GM23338 (cell line): ENCODE results near the gene RALGPS1. TPM values are rescaled to one million over a fixed set of nuclear protein-coding genes. Genes with fewer than 3 reads are reported as not detected.

Source experiments
- ATAC-seq: fragments of 200-7000 bp; cut with Tn5 transposase; 3 replicates; pipeline ENCODE4 v1.9.1; 2020
- DNase-seq: peaks from one replicate; pipeline ENCODE4 v3.0.0-alpha.2; 2015; ENCODE audit warnings: low spot score
- H2AFZ ChIP-seq: fragments of 200-600 bp; sonication (generic); 2 replicates; pipeline ENCODE4 v1.8.0; 2016; ENCODE audit warnings: antibody characterized with exemption, mild to moderate bottlenecking, moderate library complexity
- H3F3A ChIP-seq: fragments of 200-600 bp; sonication (generic); replicated peaks from 2 replicates; pipeline ENCODE4 v1.8.0; 2017; ENCODE audit warnings: antibody characterized with exemption, mixed run types, low read depth
- H3K27ac ChIP-seq: fragments of 200-600 bp; sonication (generic); 2 replicates; pipeline ENCODE4 v1.6.1; 2016; ENCODE audit warnings: low read depth
- H3K27me3 ChIP-seq: fragments of 200-600 bp; sonication (generic); 2 replicates; pipeline ENCODE4 v1.8.0; 2016; ENCODE audit warnings: mild to moderate bottlenecking, mixed run types, moderate library complexity; ENCODE audit not compliant: insufficient read depth
- H3K36me3 ChIP-seq: fragments of 200-600 bp; sonication (generic); 2 replicates; pipeline ENCODE4 v1.8.0; 2016; ENCODE audit warnings: mild to moderate bottlenecking; ENCODE audit not compliant: insufficient read depth
- H3K4me1 ChIP-seq: fragments of 200-600 bp; sonication (generic); 2 replicates; pipeline ENCODE4 v1.8.0; 2016; ENCODE audit warnings: mild to moderate bottlenecking, moderate library complexity; ENCODE audit not compliant: insufficient read depth
- H3K4me2 ChIP-seq: fragments of 200-600 bp; sonication (generic); 2 replicates; pipeline ENCODE4 v1.7.1; 2017; ENCODE audit warnings: mixed run types
- H3K4me3 ChIP-seq: fragments of 200-600 bp; sonication (generic); 2 replicates; pipeline ENCODE4 v1.6.1; 2016; ENCODE audit warnings: mixed run types
- H3K79me2 ChIP-seq: fragments of 200-600 bp; sonication (generic); replicated peaks from 2 replicates; pipeline ENCODE4 v1.8.0; 2017; ENCODE audit warnings: mild to moderate bottlenecking; ENCODE audit not compliant: insufficient read depth
- H3K9me2 ChIP-seq: fragments of 200-600 bp; sonication (generic); 2 replicates; pipeline ENCODE4 v1.8.0; 2017; ENCODE audit not compliant: insufficient read depth
- H4K20me1 ChIP-seq: fragments of 200-600 bp; sonication (generic); replicated peaks from 2 replicates; pipeline ENCODE4 v1.8.0; 2017; ENCODE audit warnings: mild to moderate bottlenecking; ENCODE audit not compliant: insufficient read depth
- H3K27ac Mint-ChIP-seq: 2 replicates; pipeline ENCODE4 v1.8.0; 2020; ENCODE audit warnings: inconsistent platforms, mild to moderate bottlenecking, moderate library complexity, mixed read lengths
- H3K27me3 Mint-ChIP-seq: 3 replicates; pipeline ENCODE4 v1.8.0; 2022; ENCODE audit warnings: low read depth, mild to moderate bottlenecking, moderate library complexity, mixed read lengths, inconsistent platforms; ENCODE audit not compliant: insufficient read depth, poor library complexity
- H3K36me3 Mint-ChIP-seq: 3 replicates; pipeline ENCODE4 v1.8.0; 2021; ENCODE audit warnings: low read depth, mild to moderate bottlenecking, inconsistent platforms, moderate library complexity, mixed read lengths
- H3K4me1 Mint-ChIP-seq: 3 replicates; pipeline ENCODE4 v1.8.0; 2020; ENCODE audit warnings: mild to moderate bottlenecking, inconsistent platforms, mixed read lengths
- H3K4me3 Mint-ChIP-seq: 3 replicates; pipeline ENCODE4 v1.8.0; 2021; ENCODE audit warnings: moderate library complexity, mild to moderate bottlenecking, inconsistent platforms, mixed read lengths
- H3K9me3 Mint-ChIP-seq: 3 replicates; pipeline ENCODE4 v1.8.0; 2020; ENCODE audit warnings: moderate library complexity, mild to moderate bottlenecking, inconsistent platforms, mixed read lengths
- EZH2 ChIP-seq: fragments of 200-600 bp; sonication (generic); IDR thresholded peaks from one replicate; pipeline ENCODE4 v1.8.0; 2017; ENCODE audit warnings: antibody characterized with exemption, mild to moderate bottlenecking, low read depth; ENCODE audit not compliant: unreplicated experiment
- POLR2AphosphoS5 ChIP-seq: IDR thresholded peaks from 2 replicates; pipeline ENCODE4 v1.6.1; 2016; ENCODE audit warnings: antibody characterized with exemption, low read depth
- STAT1 ChIP-seq: IDR thresholded peaks from one replicate; pipeline ENCODE4 v1.6.1; 2016; ENCODE audit warnings: antibody characterized with exemption; ENCODE audit not compliant: unreplicated experiment
- ZNF114 ChIP-seq: fragments of 250-450 bp; sonication (Bioruptor Pico); IDR thresholded peaks from 2 replicates; pipeline ENCODE4 v1.5.0; 2020; ENCODE audit warnings: mild to moderate bottlenecking, moderate library complexity
- ZNF331 ChIP-seq: fragments of 250-450 bp; sonication (Bioruptor Pico); IDR thresholded peaks from 2 replicates; pipeline ENCODE4 v1.5.0; 2020; ENCODE audit warnings: low read depth, mild to moderate bottlenecking, moderate library complexity
- polyA plus RNA-seq: library from polyadenylated mRNA; unstranded; fragments of >200 nt; fragmentation: Nextera tagmentation; extraction: Ambion mirVana; gene quantifications from 2 replicates; pipeline ENCODE4 v1.2.1, GENCODE V29; 2016
- total RNA-seq: library from RNA; depleted of rRNA; stranded (reverse); fragments of >200 nt; shearing (Covaris generic); gene quantifications from 2 replicates; pipeline ENCODE4 v1.2.3, GENCODE V29; 2014
- TF ChIP-seq, protein P1 (sequence below): fragments of 250-450 bp; sonication (Bioruptor Pico); IDR thresholded peaks from 2 replicates; pipeline ENCODE4 v1.5.0; 2020; ENCODE audit warnings: mild to moderate bottlenecking, moderate library complexity
- TF ChIP-seq, protein P2 (sequence below): IDR thresholded peaks from one replicate; pipeline ENCODE4 v1.6.1; 2018; ENCODE audit warnings: antibody characterized with exemption; ENCODE audit not compliant: unreplicated experiment
- TF ChIP-seq, protein P3 (sequence below), 2 experiments: fragments of 200-600 bp in 1 of 2; sonication (generic) in 1 of 2; conservative IDR thresholded peaks; 2 replicates each; pipeline versions ENCODE4 v1.5.1 to v1.6.1; 2016 to 2017; ENCODE audit warnings: antibody characterized with exemption in 2 of 2, low read depth in 2 of 2, mild to moderate bottlenecking in 2 of 2, moderate library complexity in 1 of 2

RALGPS1 gene
- total and polyA plus RNA-seq, 2 experiments from 2014 or later = 18.2 to 57.1 TPM

DNA sequence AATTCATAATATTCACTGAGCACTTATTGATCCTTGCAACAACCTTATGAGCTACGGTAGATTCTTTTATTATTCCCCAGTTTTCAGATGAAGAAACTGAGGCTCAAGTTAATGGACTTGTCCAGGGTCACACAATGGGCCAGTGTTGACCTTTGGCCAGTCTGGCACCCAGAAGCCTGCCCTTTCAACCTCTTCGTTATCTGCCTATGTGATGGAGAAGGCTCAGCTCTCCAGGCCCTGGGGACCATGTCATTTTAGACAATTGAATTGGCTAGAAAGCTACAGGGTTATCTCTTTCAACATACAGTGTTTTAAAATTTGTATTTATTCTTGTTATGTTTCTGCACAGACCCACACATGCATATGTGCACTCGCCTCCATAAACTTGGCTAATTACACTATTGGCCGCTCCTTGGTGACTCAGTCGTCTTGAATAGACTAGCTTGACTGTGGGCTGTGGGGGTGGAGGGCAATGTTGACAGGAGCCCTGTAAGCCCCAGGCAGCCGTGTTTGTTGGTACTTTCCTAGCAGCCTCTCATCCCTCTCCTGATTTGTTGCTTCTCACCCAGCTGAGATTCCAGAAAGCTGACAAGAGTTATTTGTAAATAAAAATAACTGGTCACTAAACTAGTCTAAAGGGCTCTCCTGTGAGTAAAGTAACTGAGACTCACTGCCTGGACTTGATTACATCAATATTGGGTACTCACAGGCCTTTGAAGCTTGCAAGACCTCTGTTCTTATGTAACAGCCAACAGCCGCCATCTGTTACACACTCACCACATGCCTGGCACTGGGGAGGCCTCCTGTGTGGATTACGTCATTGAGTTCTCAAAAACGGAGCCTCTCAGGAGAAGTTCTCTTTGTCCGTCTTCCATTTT, 216.3 kb downstream of the RALGPS1 start:
- ATAC-seq (no peak), DNase-seq (no peak)
- Mint-ChIP-seq H3K36me3 (no peaks in the 10 kb centered on the region), H3K27ac (no peak overlapping the region), H3K4me1 (peaks cover 42% of the 10 kb centered on the region), H3K27me3 (peaks cover 7% of the 10 kb centered on the region), H3K9me3 (no peaks in the 10 kb centered on the region; the same call in 2 of the 3 replicates), H3K4me3 (no peak overlapping the region)
- H3K27ac ChIP-seq = no peak overlapping the region
- no peaks in the 10 kb centered on the region for H3F3A ChIP-seq
- H2AFZ ChIP-seq = no peak overlapping the region
- H3K27me3 ChIP-seq = no peaks in the 10 kb centered on the region
- H3K9me2 ChIP-seq = no peaks in the 10 kb centered on the region
- H3K36me3 ChIP-seq = no peaks in the 10 kb centered on the region
- peaks cover 29% of the 10 kb centered on the region for H3K4me1 ChIP-seq
- peaks cover 4% of the 10 kb centered on the region for H4K20me1 ChIP-seq
- no peak overlapping the region for H3K4me3 ChIP-seq
- TF ChIP-seq, protein P1, sequence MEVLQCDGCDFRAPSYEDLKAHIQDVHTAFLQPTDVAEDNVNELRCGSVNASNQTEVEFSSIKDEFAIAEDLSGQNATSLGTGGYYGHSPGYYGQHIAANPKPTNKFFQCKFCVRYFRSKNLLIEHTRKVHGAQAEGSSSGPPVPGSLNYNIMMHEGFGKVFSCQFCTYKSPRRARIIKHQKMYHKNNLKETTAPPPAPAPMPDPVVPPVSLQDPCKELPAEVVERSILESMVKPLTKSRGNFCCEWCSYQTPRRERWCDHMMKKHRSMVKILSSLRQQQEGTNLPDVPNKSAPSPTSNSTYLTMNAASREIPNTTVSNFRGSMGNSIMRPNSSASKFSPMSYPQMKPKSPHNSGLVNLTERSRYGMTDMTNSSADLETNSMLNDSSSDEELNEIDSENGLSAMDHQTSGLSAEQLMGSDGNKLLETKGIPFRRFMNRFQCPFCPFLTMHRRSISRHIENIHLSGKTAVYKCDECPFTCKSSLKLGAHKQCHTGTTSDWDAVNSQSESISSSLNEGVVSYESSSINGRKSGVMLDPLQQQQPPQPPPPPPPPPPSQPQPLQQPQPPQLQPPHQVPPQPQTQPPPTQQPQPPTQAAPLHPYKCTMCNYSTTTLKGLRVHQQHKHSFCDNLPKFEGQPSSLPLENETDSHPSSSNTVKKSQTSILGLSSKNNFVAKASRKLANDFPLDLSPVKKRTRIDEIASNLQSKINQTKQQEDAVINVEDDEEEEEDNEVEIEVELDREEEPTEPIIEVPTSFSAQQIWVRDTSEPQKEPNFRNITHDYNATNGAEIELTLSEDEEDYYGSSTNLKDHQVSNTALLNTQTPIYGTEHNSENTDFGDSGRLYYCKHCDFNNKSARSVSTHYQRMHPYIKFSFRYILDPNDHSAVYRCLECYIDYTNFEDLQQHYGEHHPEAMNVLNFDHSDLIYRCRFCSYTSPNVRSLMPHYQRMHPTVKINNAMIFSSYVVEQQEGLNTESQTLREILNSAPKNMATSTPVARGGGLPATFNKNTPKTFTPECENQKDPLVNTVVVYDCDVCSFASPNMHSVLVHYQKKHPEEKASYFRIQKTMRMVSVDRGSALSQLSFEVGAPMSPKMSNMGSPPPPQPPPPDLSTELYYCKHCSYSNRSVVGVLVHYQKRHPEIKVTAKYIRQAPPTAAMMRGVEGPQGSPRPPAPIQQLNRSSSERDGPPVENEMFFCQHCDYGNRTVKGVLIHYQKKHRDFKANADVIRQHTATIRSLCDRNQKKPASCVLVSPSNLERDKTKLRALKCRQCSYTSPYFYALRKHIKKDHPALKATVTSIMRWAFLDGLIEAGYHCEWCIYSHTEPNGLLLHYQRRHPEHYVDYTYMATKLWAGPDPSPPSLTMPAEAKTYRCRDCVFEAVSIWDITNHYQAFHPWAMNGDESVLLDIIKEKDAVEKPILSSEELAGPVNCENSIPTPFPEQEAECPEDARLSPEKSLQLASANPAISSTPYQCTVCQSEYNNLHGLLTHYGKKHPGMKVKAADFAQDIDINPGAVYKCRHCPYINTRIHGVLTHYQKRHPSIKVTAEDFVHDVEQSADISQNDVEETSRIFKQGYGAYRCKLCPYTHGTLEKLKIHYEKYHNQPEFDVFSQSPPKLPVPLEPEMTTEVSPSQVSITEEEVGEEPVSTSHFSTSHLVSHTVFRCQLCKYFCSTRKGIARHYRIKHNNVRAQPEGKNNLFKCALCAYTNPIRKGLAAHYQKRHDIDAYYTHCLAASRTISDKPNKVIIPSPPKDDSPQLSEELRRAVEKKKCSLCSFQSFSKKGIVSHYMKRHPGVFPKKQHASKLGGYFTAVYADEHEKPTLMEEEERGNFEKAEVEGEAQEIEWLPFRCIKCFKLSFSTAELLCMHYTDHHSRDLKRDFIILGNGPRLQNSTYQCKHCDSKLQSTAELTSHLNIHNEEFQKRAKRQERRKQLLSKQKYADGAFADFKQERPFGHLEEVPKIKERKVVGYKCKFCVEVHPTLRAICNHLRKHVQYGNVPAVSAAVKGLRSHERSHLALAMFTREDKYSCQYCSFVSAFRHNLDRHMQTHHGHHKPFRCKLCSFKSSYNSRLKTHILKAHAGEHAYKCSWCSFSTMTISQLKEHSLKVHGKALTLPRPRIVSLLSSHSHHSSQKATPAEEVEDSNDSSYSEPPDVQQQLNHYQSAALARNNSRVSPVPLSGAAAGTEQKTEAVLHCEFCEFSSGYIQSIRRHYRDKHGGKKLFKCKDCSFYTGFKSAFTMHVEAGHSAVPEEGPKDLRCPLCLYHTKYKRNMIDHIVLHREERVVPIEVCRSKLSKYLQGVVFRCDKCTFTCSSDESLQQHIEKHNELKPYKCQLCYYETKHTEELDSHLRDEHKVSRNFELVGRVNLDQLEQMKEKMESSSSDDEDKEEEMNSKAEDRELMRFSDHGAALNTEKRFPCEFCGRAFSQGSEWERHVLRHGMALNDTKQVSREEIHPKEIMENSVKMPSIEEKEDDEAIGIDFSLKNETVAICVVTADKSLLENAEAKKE (CRISPR knock-in tag) = no peak
- TF ChIP-seq, protein P2, sequence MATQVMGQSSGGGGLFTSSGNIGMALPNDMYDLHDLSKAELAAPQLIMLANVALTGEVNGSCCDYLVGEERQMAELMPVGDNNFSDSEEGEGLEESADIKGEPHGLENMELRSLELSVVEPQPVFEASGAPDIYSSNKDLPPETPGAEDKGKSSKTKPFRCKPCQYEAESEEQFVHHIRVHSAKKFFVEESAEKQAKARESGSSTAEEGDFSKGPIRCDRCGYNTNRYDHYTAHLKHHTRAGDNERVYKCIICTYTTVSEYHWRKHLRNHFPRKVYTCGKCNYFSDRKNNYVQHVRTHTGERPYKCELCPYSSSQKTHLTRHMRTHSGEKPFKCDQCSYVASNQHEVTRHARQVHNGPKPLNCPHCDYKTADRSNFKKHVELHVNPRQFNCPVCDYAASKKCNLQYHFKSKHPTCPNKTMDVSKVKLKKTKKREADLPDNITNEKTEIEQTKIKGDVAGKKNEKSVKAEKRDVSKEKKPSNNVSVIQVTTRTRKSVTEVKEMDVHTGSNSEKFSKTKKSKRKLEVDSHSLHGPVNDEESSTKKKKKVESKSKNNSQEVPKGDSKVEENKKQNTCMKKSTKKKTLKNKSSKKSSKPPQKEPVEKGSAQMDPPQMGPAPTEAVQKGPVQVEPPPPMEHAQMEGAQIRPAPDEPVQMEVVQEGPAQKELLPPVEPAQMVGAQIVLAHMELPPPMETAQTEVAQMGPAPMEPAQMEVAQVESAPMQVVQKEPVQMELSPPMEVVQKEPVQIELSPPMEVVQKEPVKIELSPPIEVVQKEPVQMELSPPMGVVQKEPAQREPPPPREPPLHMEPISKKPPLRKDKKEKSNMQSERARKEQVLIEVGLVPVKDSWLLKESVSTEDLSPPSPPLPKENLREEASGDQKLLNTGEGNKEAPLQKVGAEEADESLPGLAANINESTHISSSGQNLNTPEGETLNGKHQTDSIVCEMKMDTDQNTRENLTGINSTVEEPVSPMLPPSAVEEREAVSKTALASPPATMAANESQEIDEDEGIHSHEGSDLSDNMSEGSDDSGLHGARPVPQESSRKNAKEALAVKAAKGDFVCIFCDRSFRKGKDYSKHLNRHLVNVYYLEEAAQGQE = no peak
- TF ChIP-seq ZNF114 (CRISPR knock-in tag) (no peak), EZH2 (no peak), STAT1 (no peak), ZNF331 (CRISPR knock-in tag) (no peak), POLR2AphosphoS5 (no peak)
- TF ChIP-seq, protein P3, sequence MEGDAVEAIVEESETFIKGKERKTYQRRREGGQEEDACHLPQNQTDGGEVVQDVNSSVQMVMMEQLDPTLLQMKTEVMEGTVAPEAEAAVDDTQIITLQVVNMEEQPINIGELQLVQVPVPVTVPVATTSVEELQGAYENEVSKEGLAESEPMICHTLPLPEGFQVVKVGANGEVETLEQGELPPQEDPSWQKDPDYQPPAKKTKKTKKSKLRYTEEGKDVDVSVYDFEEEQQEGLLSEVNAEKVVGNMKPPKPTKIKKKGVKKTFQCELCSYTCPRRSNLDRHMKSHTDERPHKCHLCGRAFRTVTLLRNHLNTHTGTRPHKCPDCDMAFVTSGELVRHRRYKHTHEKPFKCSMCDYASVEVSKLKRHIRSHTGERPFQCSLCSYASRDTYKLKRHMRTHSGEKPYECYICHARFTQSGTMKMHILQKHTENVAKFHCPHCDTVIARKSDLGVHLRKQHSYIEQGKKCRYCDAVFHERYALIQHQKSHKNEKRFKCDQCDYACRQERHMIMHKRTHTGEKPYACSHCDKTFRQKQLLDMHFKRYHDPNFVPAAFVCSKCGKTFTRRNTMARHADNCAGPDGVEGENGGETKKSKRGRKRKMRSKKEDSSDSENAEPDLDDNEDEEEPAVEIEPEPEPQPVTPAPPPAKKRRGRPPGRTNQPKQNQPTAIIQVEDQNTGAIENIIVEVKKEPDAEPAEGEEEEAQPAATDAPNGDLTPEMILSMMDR (conservative IDR thresholded peaks at IDR 0.05; ENCODE audit: low read depth in 2 of 2) = no peak
- no peaks in the 10 kb centered on the region for H3K79me2 ChIP-seq
- no peak overlapping the region for H3K4me2 ChIP-seq
